ENCODE measurements around the gene ADAD1. TPM values are rescaled to one million over a fixed set of nuclear protein-coding genes. Genes with fewer than 3 reads are reported as not detected.

The ADAD1 gene
- polyA plus RNA-seq, 1 donor (not counting 4 experiments of a cell fraction or from before 2014, with no cell fraction given): not detected

DNA sequence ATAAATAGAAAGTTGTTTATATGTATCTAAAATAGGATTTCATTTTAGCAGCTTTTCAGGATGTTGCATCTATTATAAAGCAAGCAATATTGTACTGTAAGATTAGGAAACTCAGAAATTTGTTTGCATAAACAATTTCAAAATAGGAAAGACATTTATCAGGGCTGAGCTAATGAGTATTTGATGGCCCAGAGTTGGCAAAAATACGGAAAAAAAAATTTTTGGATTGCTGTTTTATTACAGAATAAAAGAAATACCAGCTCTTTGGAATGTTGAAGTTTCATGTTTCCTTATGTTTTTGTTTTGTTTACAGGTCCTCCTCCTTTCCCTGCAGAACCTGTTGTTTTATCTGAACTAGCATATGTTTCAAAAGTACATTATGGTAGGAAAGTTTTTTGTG lies 14.5 kb downstream of the ADAD1 start:
- H3K27me3 ChIP-seq (ENCODE audit: control insufficient read depth, extremely low read depth, insufficient read depth, low read length): no peaks in the 10 kb centered on the region
- no peak for FAIRE-seq
- dilution Hi-C loops (cut with MboI; ENCODE audit: extremely low pct_ligation_motif_present, low sequenced_read_pairs): no loop called here

DNA sequence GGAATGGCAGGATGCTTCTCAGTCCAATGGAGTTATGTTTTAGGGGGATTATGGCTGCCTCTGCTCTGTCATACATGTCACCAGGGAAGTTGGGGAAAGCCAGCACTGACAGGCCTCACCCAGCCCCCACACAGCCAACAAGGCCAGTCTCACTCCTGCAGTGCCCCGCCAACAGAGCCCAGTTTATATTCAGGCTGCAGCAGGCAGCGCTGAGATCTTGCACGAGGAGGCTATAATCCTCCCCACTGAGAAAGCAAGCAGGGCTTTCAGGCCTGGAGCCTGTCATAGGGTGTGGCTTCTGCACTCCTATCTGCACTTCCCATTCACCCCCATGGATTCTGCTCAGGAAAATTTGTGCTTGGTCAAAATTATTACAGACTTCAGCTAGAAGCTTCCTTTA lies 25.1 kb downstream of the ADAD1 start:
- dilution Hi-C loops (cut with MboI; ENCODE audit: extremely low pct_ligation_motif_present, low sequenced_read_pairs): no loop called here
- Histone ChIP-seq H4K20me1 (ENCODE audit: control insufficient read depth, extremely low read depth, insufficient read depth, low read length) (no peaks in the 10 kb centered on the region), H3K4me2 (ENCODE audit: control insufficient read depth, extremely low read depth, insufficient read depth, low read depth, low read length) (no peak overlapping the region), H3K79me2 (ENCODE audit: control insufficient read depth, insufficient read depth, low read length) (no peaks in the 10 kb centered on the region), H3K36me3 (ENCODE audit: control insufficient read depth in 2 of 2, extremely low read depth in 1 of 2, insufficient read depth in 2 of 2, low read length in 2 of 2) (no peaks in the 10 kb centered on the region), H3K4me3 (ENCODE audit: control insufficient read depth in 2 of 3, extremely low read depth in 1 of 3, insufficient read depth in 2 of 3, low read depth in 1 of 3, low read length in 3 of 3) (no peak overlapping the region), H3K9me1 (ENCODE audit: control insufficient read depth, extremely low read depth, insufficient read depth, low read length) (no peaks in the 10 kb centered on the region), H3K27ac (ENCODE audit: control insufficient read depth, insufficient read depth, low read length) (no peak overlapping the region), H3K4me1 (ENCODE audit: control insufficient read depth, extremely low read depth, insufficient read depth, low read length) (no peaks in the 10 kb centered on the region), H3K27me3 (ENCODE audit: control insufficient read depth, extremely low read depth, insufficient read depth, low read length) (no peaks in the 10 kb centered on the region), H3K9ac (ENCODE audit: control insufficient read depth, extremely low read depth, insufficient read depth, low read length) (no peak overlapping the region), H3K9me3 (ENCODE audit: control insufficient read depth, low read depth, low read length) (no peaks in the 10 kb centered on the region), H2AFZ (ENCODE audit: control insufficient read depth, low read length) (no peak overlapping the region)
- FAIRE-seq (no peak), DNase-seq (ENCODE audit: low read depth, low spot score) (no peak)
- TF ChIP-seq, protein P1, sequence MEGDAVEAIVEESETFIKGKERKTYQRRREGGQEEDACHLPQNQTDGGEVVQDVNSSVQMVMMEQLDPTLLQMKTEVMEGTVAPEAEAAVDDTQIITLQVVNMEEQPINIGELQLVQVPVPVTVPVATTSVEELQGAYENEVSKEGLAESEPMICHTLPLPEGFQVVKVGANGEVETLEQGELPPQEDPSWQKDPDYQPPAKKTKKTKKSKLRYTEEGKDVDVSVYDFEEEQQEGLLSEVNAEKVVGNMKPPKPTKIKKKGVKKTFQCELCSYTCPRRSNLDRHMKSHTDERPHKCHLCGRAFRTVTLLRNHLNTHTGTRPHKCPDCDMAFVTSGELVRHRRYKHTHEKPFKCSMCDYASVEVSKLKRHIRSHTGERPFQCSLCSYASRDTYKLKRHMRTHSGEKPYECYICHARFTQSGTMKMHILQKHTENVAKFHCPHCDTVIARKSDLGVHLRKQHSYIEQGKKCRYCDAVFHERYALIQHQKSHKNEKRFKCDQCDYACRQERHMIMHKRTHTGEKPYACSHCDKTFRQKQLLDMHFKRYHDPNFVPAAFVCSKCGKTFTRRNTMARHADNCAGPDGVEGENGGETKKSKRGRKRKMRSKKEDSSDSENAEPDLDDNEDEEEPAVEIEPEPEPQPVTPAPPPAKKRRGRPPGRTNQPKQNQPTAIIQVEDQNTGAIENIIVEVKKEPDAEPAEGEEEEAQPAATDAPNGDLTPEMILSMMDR (optimal IDR thresholded peaks at IDR 0.05 in 1 of 3, IDR thresholded peaks at IDR 0.05 in 1 of 3, conservative IDR thresholded peaks at IDR 0.05 in 1 of 3; ENCODE audit: extremely low read depth in 1 of 3, insufficient read depth in 2 of 3, low read length in 3 of 3): no peak
- TF ChIP-seq EZH2 (IDR thresholded peaks at IDR 0.05; ENCODE audit: low read length): no peak

More for the DNA sequence above, 14.5 kb downstream of the ADAD1 start:
- H3K36me3 ChIP-seq (ENCODE audit: control insufficient read depth in 2 of 2, extremely low read depth in 1 of 2, insufficient read depth in 2 of 2, low read length in 2 of 2): no peaks in the 10 kb centered on the region
- DNase-seq (ENCODE audit: low read depth, low spot score): no peak
- TF ChIP-seq, protein P1 (optimal IDR thresholded peaks at IDR 0.05 in 1 of 3, IDR thresholded peaks at IDR 0.05 in 1 of 3, conservative IDR thresholded peaks at IDR 0.05 in 1 of 3; ENCODE audit: extremely low read depth in 1 of 3, insufficient read depth in 2 of 3, low read length in 3 of 3): no peak
- no peak for TF ChIP-seq EZH2 (IDR thresholded peaks at IDR 0.05; ENCODE audit: low read length)
- no peak overlapping the region for H3K4me2 ChIP-seq (ENCODE audit: control insufficient read depth, extremely low read depth, insufficient read depth, low read depth, low read length)
- H3K4me1 ChIP-seq (ENCODE audit: control insufficient read depth, extremely low read depth, insufficient read depth, low read length): no peaks in the 10 kb centered on the region
- no peaks in the 10 kb centered on the region for H3K9me1 ChIP-seq (ENCODE audit: control insufficient read depth, extremely low read depth, insufficient read depth, low read length)
- H2AFZ ChIP-seq (ENCODE audit: control insufficient read depth, low read length): no peak overlapping the region
- H4K20me1 ChIP-seq (ENCODE audit: control insufficient read depth, extremely low read depth, insufficient read depth, low read length): no peaks in the 10 kb centered on the region
- no peaks in the 10 kb centered on the region for H3K79me2 ChIP-seq (ENCODE audit: control insufficient read depth, insufficient read depth, low read length)
- H3K4me3 ChIP-seq (ENCODE audit: control insufficient read depth in 2 of 3, extremely low read depth in 1 of 3, insufficient read depth in 2 of 3, low read depth in 1 of 3, low read length in 3 of 3): no peak overlapping the region
- no peak overlapping the region for H3K9ac ChIP-seq (ENCODE audit: control insufficient read depth, extremely low read depth, insufficient read depth, low read length)
- H3K9me3 ChIP-seq (ENCODE audit: control insufficient read depth, low read depth, low read length): no peaks in the 10 kb centered on the region
- no peak overlapping the region for H3K27ac ChIP-seq (ENCODE audit: control insufficient read depth, insufficient read depth, low read length)
